Measurements from ENCODE around the gene PRDM2.

PRDM2 gene

DNA sequence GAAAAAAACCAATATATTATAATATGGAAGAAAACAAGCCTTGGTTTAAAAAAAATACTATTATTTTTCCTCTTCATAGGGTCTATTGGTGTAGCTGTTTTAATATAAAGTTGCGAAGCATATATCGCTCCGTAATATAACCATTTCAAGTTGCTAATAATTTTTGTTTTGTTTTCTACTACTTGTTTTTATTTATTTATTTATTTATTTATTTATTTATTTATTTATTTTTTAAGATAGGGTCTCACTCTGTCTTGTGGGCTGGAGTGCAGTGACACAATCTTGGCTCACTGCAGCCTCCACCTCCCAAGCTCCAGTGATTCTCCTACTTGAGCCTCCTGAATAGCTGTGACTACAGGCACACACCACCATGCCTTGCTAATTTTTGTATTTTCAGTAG, 46.4 kb downstream of the PRDM2 start:
- FAIRE-seq = no peak

DNA sequence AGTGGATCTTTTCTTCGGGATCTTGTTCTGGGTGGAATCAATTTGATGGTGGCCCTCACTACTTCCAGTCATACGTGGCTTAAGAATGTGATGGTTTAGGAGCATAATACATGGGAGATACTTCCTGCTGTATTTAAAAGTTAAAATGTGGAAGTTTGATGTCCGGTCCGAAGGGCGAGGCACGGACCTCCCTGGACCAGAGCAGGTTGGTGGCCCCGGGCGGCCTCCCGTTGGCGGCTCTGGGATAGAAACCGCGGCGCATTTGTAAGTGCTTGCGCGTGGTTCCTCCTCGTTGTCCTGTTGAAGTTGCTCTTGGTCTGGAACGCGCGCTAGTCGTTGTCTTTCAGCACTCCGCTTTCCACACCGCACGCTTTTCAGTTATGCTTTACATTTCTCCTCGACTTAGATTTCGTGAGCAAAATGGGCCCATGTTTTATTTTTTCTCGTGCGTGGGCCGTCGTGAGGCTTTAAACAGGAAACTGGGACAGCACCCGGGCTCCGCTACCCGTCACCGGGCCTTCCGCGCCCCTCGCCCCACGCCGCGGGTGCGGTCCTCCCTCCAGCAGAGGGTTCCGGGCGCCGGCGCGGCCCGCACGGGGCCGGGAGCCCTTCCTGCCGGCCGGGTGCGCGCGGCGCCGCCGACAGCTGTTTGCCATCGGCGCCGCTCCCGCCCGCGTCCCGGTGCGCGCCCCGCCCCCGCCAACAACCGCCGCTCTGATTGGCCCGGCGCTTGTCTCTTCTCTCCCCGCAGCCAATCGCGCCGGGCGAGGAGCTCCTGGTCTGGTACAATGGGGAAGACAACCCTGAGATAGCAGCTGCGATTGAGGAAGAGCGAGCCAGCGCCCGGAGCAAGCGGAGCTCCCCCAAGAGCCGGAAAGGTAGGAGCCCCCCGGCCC, 48.9 kb downstream of the PRDM2 start:
- no peak for FAIRE-seq

GRCh38 chr1:13749543-13750341, 49.8 kb downstream of the PRDM2 start:
- no peak for FAIRE-seq

DNA sequence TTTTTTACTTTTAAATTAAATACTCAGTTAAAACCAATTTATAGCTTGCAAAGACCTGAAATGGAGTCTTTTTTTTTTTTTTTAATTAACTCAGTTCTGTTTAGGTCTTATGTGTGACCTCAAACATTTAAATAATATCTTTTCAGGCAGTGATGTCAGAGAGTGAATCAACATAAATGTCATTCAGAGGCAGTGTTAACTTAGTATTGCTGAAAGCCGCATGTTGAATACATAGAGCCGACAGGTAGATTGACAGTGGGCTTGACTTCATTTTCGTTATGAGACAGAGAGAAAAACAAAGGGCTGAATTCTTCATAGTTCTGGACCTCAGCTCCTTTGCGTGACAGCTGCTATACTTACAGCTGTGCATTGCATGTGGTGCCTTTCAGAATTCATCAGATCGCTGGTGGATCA, 51.5 kb downstream of the PRDM2 start:
- FAIRE-seq = no peak

DNA sequence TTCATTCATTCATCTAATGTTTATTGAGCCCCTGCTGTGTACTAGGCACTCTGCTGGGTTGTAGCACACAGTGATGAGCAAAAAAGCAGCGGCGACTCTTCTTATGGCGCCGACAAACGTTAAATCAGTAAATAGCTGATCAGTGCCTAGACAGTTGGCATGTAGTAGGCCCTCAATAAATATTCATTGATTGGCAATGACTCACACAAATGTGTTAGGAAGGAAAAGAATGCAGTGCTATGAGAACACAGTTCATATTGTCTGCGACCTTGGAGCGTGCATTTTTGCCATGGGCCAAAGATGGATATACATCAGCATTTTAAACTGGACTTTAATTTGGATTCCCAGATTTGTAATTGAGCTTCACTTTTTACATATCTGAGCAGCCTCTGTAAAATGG, 52.0 kb downstream of the PRDM2 start:
- FAIRE-seq = no peak

GRCh38 chr1:13752852-13753251, 52.9 kb downstream of the PRDM2 start:
- FAIRE-seq = no peak

- no peak for FAIRE-seq
These were observed 53.8 kb downstream of the PRDM2 start for GRCh38 chr1:13753636-13754402.

DNA sequence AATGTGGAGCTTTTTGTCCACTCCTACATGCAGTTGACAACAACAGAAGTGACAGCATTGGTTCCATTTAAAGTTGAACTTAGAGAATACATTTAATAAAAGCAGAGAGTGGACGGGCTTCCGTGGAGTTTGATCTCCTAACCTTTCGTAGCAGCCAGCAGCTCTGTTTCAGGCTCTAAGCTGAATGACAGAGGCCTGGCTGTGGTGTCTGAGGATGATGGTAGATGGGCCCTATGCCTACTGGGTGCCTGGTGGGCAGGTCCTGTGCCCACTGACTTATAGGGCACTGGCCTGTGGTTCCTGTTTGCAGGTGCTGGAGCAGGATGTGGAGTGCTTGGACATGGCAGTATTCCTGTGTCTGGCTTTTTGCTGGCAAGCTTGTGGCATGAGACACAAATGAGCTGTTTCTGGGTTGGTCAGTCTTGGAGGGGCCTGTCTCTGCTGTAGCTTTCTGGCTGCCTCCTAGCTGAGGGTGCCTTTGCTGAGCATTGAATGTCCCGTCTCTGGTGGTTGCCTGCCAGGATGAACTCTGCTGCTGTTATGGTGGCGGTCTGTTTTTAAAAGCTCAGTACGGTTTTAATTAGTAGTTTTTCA, 54.6 kb downstream of the PRDM2 start:
- FAIRE-seq = no peak

- no peak for FAIRE-seq
These were observed 56.7 kb downstream of the PRDM2 start for GRCh38 chr1:13756557-13757315.

DNA sequence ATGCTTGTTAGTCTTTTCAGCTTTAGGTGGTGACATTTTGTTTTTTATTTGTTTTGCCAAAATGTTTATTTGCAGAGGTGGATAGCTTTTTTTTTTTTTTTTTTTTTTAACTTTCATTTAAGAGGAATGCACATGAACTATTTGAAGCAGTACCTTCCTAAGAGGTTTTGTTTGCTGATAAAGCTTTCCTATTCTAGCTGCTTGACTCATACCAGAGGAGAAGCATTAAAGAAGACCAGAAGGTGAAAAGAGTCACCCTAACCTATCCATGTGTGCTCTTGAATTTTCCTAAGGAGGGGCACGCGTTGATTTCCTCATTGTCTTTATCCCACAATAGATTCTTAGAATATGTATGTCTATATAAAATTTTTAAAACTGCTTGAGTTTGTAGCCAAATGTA, 57.7 kb downstream of the PRDM2 start:
- FAIRE-seq = no peak

DNA sequence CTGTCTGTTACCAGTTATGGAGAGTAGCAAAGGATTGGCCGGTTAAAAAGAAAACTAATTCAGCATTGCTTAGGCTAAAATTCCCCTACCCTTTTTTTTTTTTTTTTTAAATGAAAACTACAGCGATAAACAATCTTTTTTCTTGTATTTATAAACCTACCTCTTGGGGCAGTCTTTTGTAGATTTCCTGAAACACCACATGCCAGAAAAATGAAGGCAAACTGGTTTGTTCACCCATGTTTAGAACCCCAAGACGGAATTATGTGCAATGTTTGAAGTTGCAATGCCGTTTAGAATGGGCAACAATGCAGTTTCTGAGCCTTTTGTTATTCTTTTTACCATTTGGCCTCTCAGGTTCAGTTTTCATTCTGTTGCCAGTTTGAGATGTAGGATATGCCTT, 59.1 kb downstream of the PRDM2 start:
- FAIRE-seq = no peak

DNA sequence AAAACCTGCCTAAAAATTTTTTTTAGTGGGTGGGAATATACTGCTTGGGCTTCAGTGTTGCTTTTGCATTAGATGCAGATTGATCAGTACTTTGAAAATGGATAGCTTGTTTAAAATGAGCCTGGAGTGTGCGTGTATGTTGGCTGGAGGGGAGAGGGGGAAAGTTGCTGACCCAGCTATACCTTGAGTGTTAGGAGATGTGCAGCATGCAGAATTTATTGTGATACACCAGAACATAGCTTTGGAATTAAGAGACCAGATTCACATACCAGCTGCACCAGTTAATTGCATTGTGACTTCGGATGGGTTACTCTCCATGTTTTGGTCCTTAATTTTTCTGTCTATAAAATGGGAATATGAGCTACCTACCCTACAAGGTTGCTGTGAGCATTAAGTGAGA, 60.4 kb downstream of the PRDM2 start:
- FAIRE-seq = no peak

DNA sequence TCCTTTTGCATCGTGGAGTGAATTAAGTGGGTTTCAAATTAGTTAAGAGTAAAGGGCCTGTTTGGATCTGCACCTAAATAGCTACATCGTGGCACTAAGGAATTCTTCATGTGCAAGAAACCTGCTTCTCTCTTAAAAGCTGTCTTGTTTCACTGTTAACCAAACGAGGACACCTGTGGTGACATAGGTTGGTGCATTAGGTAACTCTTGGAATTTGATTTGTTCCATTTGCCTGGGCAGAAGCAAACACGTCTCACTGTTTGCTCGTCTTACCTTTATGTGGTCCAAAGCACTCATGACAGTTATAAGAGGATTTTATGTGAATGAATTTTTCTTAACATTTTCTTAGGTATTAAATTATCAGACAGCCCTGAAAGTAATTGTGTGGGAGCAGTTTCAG, 60.9 kb downstream of the PRDM2 start:
- FAIRE-seq = no peak

DNA sequence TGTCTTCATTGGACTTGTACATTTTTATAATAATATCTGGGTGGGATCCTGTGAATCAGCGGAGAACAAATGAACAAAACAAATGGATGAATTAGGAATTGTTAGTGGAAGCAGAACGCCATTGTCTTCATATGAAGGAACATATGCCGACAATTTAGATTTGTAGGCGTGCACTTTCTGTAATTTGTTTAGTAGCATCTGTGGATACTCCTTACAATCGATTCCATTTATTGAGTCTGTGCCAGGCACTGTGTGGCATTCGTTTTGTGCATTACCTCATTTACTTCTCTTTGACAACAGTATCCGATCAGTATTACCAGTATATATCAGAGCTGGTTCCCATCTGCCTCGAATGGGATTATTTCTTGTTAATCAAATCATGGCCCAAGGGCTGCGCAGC, 61.9 kb downstream of the PRDM2 start:
- FAIRE-seq = no peak

GRCh38 chr1:13762642-13763041, 62.7 kb downstream of the PRDM2 start:
- no peak for FAIRE-seq

DNA sequence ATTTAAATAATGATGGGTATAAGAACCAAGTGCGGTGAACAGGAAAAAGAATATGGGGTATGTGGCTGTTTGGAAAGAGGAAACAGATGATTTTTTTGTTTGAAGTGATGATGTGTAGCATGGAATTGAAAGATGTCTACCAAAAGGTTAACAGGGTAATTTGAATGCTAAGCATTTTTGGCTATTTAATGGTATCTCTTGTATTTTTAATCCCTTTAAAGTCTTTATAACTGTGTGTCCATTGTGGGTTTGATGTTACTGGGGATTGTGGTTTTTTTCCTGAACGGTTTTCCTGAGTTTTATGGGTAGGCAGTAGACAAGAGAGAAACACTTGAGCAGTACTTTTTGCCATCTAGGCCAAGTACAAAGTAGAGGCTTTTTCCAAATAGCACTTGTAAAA, 63.2 kb downstream of the PRDM2 start:
- no peak for FAIRE-seq

DNA sequence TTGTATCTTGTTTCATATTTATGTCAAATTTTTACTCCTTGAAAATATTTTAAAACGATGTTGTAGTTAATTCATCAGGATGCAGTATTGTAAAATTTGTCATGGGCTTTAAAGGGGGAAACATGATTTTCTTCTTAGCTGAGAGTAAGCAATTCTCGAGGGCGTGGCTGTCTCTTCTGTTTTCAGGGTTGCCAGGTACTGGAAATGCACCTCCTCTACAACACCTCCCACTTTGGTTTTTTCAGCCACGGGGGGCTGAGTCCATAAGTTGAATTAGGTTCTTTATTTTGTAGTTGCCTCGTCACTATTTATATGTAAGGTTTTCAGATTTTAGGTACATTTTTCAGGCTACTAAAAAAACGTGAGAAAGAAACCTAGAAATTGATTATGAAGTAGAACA, 64.0 kb downstream of the PRDM2 start:
- no peak for FAIRE-seq

DNA sequence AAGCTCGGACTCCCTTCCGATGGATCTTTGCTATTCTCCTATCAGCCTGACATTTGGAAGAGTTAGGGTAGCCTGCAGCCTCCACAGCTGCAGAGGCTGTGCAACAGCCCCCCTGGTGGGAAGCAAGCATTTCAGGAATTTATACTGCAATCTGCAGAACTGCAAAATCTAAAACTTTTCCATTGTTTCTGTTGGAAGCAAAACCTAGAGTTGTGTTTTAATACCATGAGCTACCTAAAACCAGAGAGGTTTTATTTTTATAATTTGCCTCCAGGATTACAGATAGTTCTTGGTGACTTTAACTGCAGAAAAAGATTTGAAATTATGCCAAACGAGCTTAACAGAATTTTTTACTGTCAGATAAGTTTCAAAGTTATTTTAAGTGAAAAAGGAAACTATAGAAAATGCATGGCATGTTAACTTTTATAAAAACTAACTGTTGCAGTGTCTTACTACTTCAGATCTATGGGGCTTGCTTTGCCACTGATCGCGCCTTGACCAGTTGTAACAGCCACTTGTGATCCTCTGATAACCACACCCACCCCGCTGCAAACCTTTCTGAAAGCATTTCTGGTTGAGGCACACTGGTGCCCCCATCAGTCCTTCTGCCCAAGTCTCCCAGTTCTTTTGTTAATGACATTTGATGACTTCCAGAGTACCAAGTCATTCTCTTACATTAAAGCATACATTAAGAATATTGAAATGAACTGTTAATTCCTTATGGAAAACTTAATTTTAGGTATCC, 64.8 kb downstream of the PRDM2 start:
- no peak for FAIRE-seq

GRCh38 chr1:13766592-13767564, 66.9 kb downstream of the PRDM2 start:
- FAIRE-seq = no peak

DNA sequence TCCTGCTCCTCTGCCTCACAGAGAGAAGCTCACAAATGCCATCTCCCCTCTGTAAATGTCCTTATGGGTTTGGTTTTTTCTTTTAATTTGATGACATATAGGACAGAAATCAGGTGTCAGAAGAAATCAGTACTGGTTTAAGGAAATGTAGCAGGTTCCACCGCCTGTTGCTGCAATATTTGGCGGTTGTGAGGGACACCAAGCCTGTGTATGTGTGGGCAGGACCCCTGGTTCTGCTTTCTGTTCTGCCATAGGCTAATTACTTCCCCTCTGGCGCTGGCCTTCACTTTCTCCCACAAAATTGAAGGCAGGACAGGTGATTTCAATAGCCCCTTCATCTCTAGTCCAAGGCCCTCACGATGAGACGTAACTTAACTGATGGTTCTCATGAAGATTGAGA, 69.2 kb downstream of the PRDM2 start:
- FAIRE-seq = no peak

All from A204.1 (cell line).